ENCODE measurements around the gene GRAMD2A.

GRAMD2A gene

DNA sequence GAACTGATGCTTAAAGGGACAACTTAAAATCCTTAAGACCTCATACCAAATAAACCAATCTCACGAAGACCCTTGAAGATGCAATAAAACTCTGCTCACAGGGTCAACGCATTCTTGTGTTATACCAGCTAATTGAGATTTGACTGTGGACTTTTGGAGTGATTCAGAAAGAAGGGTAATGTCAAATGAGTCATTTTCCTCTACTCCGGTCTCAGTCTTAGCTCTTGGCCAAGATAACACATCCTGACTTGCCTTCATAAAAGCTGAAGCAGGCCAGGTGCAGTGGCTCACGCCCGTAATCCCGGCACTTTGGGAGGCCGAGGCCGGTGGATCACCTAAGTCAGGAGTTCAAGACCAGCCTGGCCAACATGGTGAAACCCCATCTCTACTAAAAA lies 29.6 kb upstream of the GRAMD2A start:
- H3K4me3 ChIP-seq (ENCODE audit: low read depth, low read length, poor library complexity, severe bottlenecking) = peak overlapping the region; percentile 82
- H3K9ac ChIP-seq (ENCODE audit: low read length) = peak overlapping the region; percentile 39; the same call in 1 of the 2 replicates
- no peak overlapping the region for H2AFZ ChIP-seq (ENCODE audit: low read length)
- H3K27me3 ChIP-seq (ENCODE audit: insufficient read depth, low read length) = no peaks in the 10 kb centered on the region
- H4K20me1 ChIP-seq (ENCODE audit: insufficient read depth, low read length) = peaks cover 4% of the 10 kb centered on the region; the same call in 1 of the 2 replicates
- H3K36me3 ChIP-seq (ENCODE audit: insufficient read depth, low read length) = peaks cover 50% of the 10 kb centered on the region
- TF ChIP-seq EZH2 (IDR thresholded peaks at IDR 0.05; ENCODE audit: borderline replicate concordance, low read length) = no peak
- TF ChIP-seq, protein P1, sequence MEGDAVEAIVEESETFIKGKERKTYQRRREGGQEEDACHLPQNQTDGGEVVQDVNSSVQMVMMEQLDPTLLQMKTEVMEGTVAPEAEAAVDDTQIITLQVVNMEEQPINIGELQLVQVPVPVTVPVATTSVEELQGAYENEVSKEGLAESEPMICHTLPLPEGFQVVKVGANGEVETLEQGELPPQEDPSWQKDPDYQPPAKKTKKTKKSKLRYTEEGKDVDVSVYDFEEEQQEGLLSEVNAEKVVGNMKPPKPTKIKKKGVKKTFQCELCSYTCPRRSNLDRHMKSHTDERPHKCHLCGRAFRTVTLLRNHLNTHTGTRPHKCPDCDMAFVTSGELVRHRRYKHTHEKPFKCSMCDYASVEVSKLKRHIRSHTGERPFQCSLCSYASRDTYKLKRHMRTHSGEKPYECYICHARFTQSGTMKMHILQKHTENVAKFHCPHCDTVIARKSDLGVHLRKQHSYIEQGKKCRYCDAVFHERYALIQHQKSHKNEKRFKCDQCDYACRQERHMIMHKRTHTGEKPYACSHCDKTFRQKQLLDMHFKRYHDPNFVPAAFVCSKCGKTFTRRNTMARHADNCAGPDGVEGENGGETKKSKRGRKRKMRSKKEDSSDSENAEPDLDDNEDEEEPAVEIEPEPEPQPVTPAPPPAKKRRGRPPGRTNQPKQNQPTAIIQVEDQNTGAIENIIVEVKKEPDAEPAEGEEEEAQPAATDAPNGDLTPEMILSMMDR (IDR thresholded peaks at IDR 0.05; ENCODE audit: low read length) = no peak
- peaks cover 75% of the 10 kb centered on the region for H3K79me2 ChIP-seq (ENCODE audit: insufficient read depth, low read length)
- H3K4me2 ChIP-seq (ENCODE audit: low read length) = peak overlapping the region; percentile 98
- no peaks in the 10 kb centered on the region for H3K9me3 ChIP-seq (ENCODE audit: low read length)
- H3K27ac ChIP-seq (ENCODE audit: low read depth, low read length, poor library complexity, severe bottlenecking) = peak overlapping the region; percentile 93
- no peaks in the 10 kb centered on the region for H3K9me2 ChIP-seq (ENCODE audit: low read depth, low read length)
- peaks cover 56% of the 10 kb centered on the region for H3K4me1 ChIP-seq (ENCODE audit: insufficient read depth, low read length, severe bottlenecking)
- peaks cover 10% of the 10 kb centered on the region for H3F3A ChIP-seq (ENCODE audit: insufficient read depth, low read length)

DNA sequence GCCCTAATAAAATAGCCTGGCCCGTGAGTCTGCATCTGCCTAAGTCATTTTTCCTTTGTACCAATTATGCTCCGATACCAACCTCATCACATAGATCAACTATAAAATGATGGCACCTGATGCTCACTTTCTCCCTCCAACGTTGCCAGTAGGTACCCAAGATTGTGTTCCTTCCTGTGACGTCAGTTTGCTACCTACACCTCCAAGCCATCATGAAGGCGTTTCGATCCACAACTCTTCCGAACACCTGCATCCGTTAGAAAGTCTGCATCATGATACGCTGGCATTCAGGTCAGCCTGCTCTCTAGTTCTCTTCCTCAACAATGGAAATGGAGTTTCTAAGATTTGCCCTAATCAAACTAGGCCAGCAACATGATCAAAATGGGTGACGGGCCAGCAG lies 25.7 kb upstream of the GRAMD2A start:
- H3K27ac ChIP-seq (ENCODE audit: low read depth, low read length, poor library complexity, severe bottlenecking) = no peak overlapping the region
- 0 out of 2 replicates have a peak, but pooled peaks cover 5% of the 10 kb centered on the region for H3F3A ChIP-seq (ENCODE audit: insufficient read depth, low read length)
- H3K4me3 ChIP-seq (ENCODE audit: low read depth, low read length, poor library complexity, severe bottlenecking) = no peak overlapping the region
- no peak overlapping the region for H3K9ac ChIP-seq (ENCODE audit: low read length)
- H3K4me2 ChIP-seq (ENCODE audit: low read length) = no peak overlapping the region
- peaks cover 82% of the 10 kb centered on the region for H3K79me2 ChIP-seq (ENCODE audit: insufficient read depth, low read length)
- no peak overlapping the region for H2AFZ ChIP-seq (ENCODE audit: low read length)
- H4K20me1 ChIP-seq (ENCODE audit: insufficient read depth, low read length) = peaks cover 4% of the 10 kb centered on the region; the same call in 1 of the 2 replicates
- H3K9me2 ChIP-seq (ENCODE audit: low read depth, low read length) = no peaks in the 10 kb centered on the region
- no peaks in the 10 kb centered on the region for H3K27me3 ChIP-seq (ENCODE audit: insufficient read depth, low read length)
- TF ChIP-seq EZH2 (IDR thresholded peaks at IDR 0.05; ENCODE audit: borderline replicate concordance, low read length) = no peak
- TF ChIP-seq, protein P1 (IDR thresholded peaks at IDR 0.05; ENCODE audit: low read length) = no peak
- H3K36me3 ChIP-seq (ENCODE audit: insufficient read depth, low read length) = peaks cover 77% of the 10 kb centered on the region
- no peaks in the 10 kb centered on the region for H3K9me3 ChIP-seq (ENCODE audit: low read length)
- H3K4me1 ChIP-seq (ENCODE audit: insufficient read depth, low read length, severe bottlenecking) = peaks cover 36% of the 10 kb centered on the region

DNA sequence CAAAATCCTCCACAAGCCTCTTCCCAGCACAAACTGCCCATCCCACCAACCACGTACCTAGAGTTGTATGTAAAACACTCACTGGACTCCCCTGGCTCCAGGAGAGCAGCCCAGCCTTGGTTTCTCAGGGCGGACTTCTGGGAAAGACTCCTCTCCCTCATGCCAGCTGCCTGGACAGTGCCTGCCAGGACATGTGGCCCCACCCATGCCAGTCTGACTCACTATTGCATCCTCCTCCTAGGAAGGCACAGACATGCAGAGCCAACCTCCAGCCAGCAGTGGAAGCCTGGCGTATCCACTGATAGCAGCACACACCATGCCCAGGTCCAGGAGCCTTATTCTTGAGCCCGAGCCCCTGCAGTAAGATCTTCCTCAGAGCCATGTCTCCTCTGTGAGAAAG lies 24.8 kb upstream of the GRAMD2A start:
- Histone ChIP-seq H3K4me2 (ENCODE audit: low read length) (peak overlapping the region; percentile 8; the same call in 1 of the 2 replicates), H3K9me2 (ENCODE audit: low read depth, low read length) (no peaks in the 10 kb centered on the region), H3K27me3 (ENCODE audit: insufficient read depth, low read length) (no peaks in the 10 kb centered on the region), H2AFZ (ENCODE audit: low read length) (no peak overlapping the region), H3K27ac (ENCODE audit: low read depth, low read length, poor library complexity, severe bottlenecking) (no peak overlapping the region), H3F3A (ENCODE audit: insufficient read depth, low read length) (no peaks in the 10 kb centered on the region), H3K79me2 (ENCODE audit: insufficient read depth, low read length) (peaks cover 76% of the 10 kb centered on the region), H3K4me3 (ENCODE audit: low read depth, low read length, poor library complexity, severe bottlenecking) (no peak overlapping the region), H3K36me3 (ENCODE audit: insufficient read depth, low read length) (peaks cover 86% of the 10 kb centered on the region), H3K9ac (ENCODE audit: low read length) (no peak overlapping the region), H4K20me1 (ENCODE audit: insufficient read depth, low read length) (peaks cover 4% of the 10 kb centered on the region; the same call in 1 of the 2 replicates), H3K4me1 (ENCODE audit: insufficient read depth, low read length, severe bottlenecking) (peaks cover 28% of the 10 kb centered on the region), H3K9me3 (ENCODE audit: low read length) (no peaks in the 10 kb centered on the region)
- no peak for TF ChIP-seq EZH2 (IDR thresholded peaks at IDR 0.05; ENCODE audit: borderline replicate concordance, low read length)
- TF ChIP-seq, protein P1 (IDR thresholded peaks at IDR 0.05; ENCODE audit: low read length) = no peak
